ENCODE data around the gene BOLA1. TPM values are rescaled to one million over a fixed set of nuclear protein-coding genes. Genes with fewer than 3 reads are reported as not detected.
"Not testable (repeated sequence)": the region's sequence is repeated elsewhere in the genome, so short reads cannot be mapped to it uniquely, and the experiment has no call there.

Gene BOLA1
- 12.4 TPM for polyA plus RNA-seq (2013, experiment 1 of 2; ENCODE audit: insufficient read length)
- 14.9 TPM for polyA plus RNA-seq (2013, experiment 2 of 2; ENCODE audit: insufficient read length)

GRCh38 chr1:149899460-149900284 lies at the start of gene BOLA1:
Gene BOLA1 (plus strand): TSS chr1:149899568. CDS start chr1:149900060, 492 bp downstream.
- peak; percentile 92 for DNase-seq

- no peak for DNase-seq
Measured at GRCh38 chr1:149849947-149850360, 49.4 kb upstream of the BOLA1 start.

- not testable (repeated sequence) for DNase-seq
Measured at GRCh38 chr1:149850732-149851345, 48.5 kb upstream of the BOLA1 start.

GRCh38 chr1:149851585-149852213 lies 47.7 kb upstream of the BOLA1 start:
- DNase-seq = not testable (repeated sequence)

GRCh38 chr1:149852263-149852662 lies 47.1 kb upstream of the BOLA1 start:
- DNase-seq = not testable (repeated sequence)

GRCh38 chr1:149860271-149860670 lies 39.1 kb upstream of the BOLA1 start:
- DNase-seq = not testable (repeated sequence)

GRCh38 chr1:149860684-149861496 lies 38.5 kb upstream of the BOLA1 start:
- not testable (repeated sequence) for DNase-seq

- DNase-seq = not testable (repeated sequence)
Measured at GRCh38 chr1:149861497-149862054, 37.8 kb upstream of the BOLA1 start.

GRCh38 chr1:149866887-149867286 lies 32.5 kb upstream of the BOLA1 start:
- DNase-seq = not testable (repeated sequence)

- DNase-seq = not testable (repeated sequence)
Measured at GRCh38 chr1:149873060-149873459, 26.3 kb upstream of the BOLA1 start.

GRCh38 chr1:149877211-149877946 lies 22.0 kb upstream of the BOLA1 start:
- no peak for DNase-seq

GRCh38 chr1:149879556-149879955 lies 19.8 kb upstream of the BOLA1 start:
- DNase-seq = no peak

- no peak for DNase-seq
Measured at GRCh38 chr1:149881876-149882275, 17.5 kb upstream of the BOLA1 start.

GRCh38 chr1:149883598-149884247 lies 15.6 kb upstream of the BOLA1 start:
- no peak for DNase-seq

- DNase-seq = peak; percentile 4
Measured at GRCh38 chr1:149884433-149885338, 14.7 kb upstream of the BOLA1 start.

- DNase-seq = peak; percentile 83
Measured at GRCh38 chr1:149885339-149886120, 13.8 kb upstream of the BOLA1 start.

- DNase-seq = peak; percentile 28
Measured at GRCh38 chr1:149886121-149886395, 13.3 kb upstream of the BOLA1 start.

- peak; percentile 100 for DNase-seq
Measured at GRCh38 chr1:149886396-149887195, 12.8 kb upstream of the BOLA1 start.

Measured in fibroblast of skin of abdomen (primary cell).